ENCODE results near the gene RANBP10.

Gene RANBP10

GRCh38 chr16:67733734-67734470, 72.5 kb downstream of the RANBP10 start:
- Histone ChIP-seq H3K4me1 (ENCODE audit: control insufficient read depth in 5 of 5, insufficient read depth in 5 of 5, low read length in 5 of 5) (peaks cover 0 to 3% (median 0%) of the 10 kb centered on the region in 5 donors), H3K4me3 (ENCODE audit: low read depth in 1 of 5, low read length in 5 of 5) (no peak overlapping the region), H3K27ac (ENCODE audit: low read depth, low read length) (no peak overlapping the region), H3K27me3 (ENCODE audit: control insufficient read depth in 5 of 5, insufficient read depth in 4 of 5, low read length in 5 of 5) (no peaks in the 10 kb centered on the region), H3K9ac (ENCODE audit: low read length in 5 of 5) (no peak overlapping the region), H3K36me3 (ENCODE audit: control insufficient read depth in 5 of 5, insufficient read depth in 5 of 5, low read length in 5 of 5) (peaks cover 0 to 59% (median 53%) of the 10 kb centered on the region in 5 donors), H3K9me3 (ENCODE audit: control insufficient read depth in 5 of 5, low read length in 5 of 5) (no peaks in the 10 kb centered on the region)

- H3K36me3 ChIP-seq (ENCODE audit: control insufficient read depth in 5 of 5, insufficient read depth in 5 of 5, low read length in 5 of 5) = peaks cover 0 to 75% (median 69%) of the 10 kb centered on the region in 5 donors
- no peak overlapping the region for H3K4me3 ChIP-seq (ENCODE audit: low read depth in 1 of 5, low read length in 5 of 5)
- no peaks in the 10 kb centered on the region for H3K27me3 ChIP-seq (ENCODE audit: control insufficient read depth in 5 of 5, insufficient read depth in 4 of 5, low read length in 5 of 5)
- H3K4me1 ChIP-seq (ENCODE audit: control insufficient read depth in 5 of 5, insufficient read depth in 5 of 5, low read length in 5 of 5) = peaks cover 0 to 3% (median 0%) of the 10 kb centered on the region in 5 donors
- H3K27ac ChIP-seq (ENCODE audit: low read depth, low read length) = no peak overlapping the region
- no peaks in the 10 kb centered on the region for H3K9me3 ChIP-seq (ENCODE audit: control insufficient read depth in 5 of 5, low read length in 5 of 5)
- H3K9ac ChIP-seq (ENCODE audit: low read length in 5 of 5) = no peak overlapping the region
These were observed 74.6 kb downstream of the RANBP10 start for GRCh38 chr16:67731753-67732095.

GRCh38 chr16:67731071-67731752, 75.1 kb downstream of the RANBP10 start:
- Histone ChIP-seq H3K9me3 (ENCODE audit: control insufficient read depth in 5 of 5, low read length in 5 of 5) (no peaks in the 10 kb centered on the region), H3K9ac (ENCODE audit: low read length in 5 of 5) (no peak overlapping the region), H3K27ac (ENCODE audit: low read depth, low read length) (no peak overlapping the region), H3K27me3 (ENCODE audit: control insufficient read depth in 5 of 5, insufficient read depth in 4 of 5, low read length in 5 of 5) (no peaks in the 10 kb centered on the region), H3K4me3 (ENCODE audit: low read depth in 1 of 5, low read length in 5 of 5) (no peak overlapping the region), H3K36me3 (ENCODE audit: control insufficient read depth in 5 of 5, insufficient read depth in 5 of 5, low read length in 5 of 5) (peaks cover 0 to 80% (median 75%) of the 10 kb centered on the region in 5 donors), H3K4me1 (ENCODE audit: control insufficient read depth in 5 of 5, insufficient read depth in 5 of 5, low read length in 5 of 5) (peaks cover 0 to 3% (median 0%) of the 10 kb centered on the region in 5 donors)

- Histone ChIP-seq H3K27ac (ENCODE audit: low read depth, low read length) (no peak overlapping the region), H3K4me1 (ENCODE audit: control insufficient read depth in 5 of 5, insufficient read depth in 5 of 5, low read length in 5 of 5) (peaks cover 0 to 3% (median 0%) of the 10 kb centered on the region in 5 donors), H3K36me3 (ENCODE audit: control insufficient read depth in 5 of 5, insufficient read depth in 5 of 5, low read length in 5 of 5) (peaks cover 0 to 86% (median 79%) of the 10 kb centered on the region in 5 donors)
These were observed 76.0 kb downstream of the RANBP10 start for GRCh38 chr16:67730326-67730725.

GRCh38 chr16:67729636-67730248, 76.6 kb downstream of the RANBP10 start:
- Histone ChIP-seq H3K9me3 (ENCODE audit: control insufficient read depth in 5 of 5, low read length in 5 of 5) (no peaks in the 10 kb centered on the region), H3K4me1 (ENCODE audit: control insufficient read depth in 5 of 5, insufficient read depth in 5 of 5, low read length in 5 of 5) (peaks cover 0 to 3% (median 0%) of the 10 kb centered on the region in 5 donors), H3K27ac (ENCODE audit: low read depth, low read length) (no peak overlapping the region), H3K4me3 (ENCODE audit: low read depth in 1 of 5, low read length in 5 of 5) (no peak overlapping the region), H3K27me3 (ENCODE audit: control insufficient read depth in 5 of 5, insufficient read depth in 4 of 5, low read length in 5 of 5) (no peaks in the 10 kb centered on the region), H3K36me3 (ENCODE audit: control insufficient read depth in 5 of 5, insufficient read depth in 5 of 5, low read length in 5 of 5) (peaks cover 0 to 86% (median 80%) of the 10 kb centered on the region in 5 donors), H3K9ac (ENCODE audit: low read length in 5 of 5) (no peak overlapping the region)

More at GRCh38 chr16:67730326-67730725, 76.0 kb downstream of the RANBP10 start:
- Histone ChIP-seq H3K9me3 (ENCODE audit: control insufficient read depth in 5 of 5, low read length in 5 of 5) (no peaks in the 10 kb centered on the region), H3K9ac (ENCODE audit: low read length in 5 of 5) (no peak overlapping the region), H3K4me3 (ENCODE audit: low read depth in 1 of 5, low read length in 5 of 5) (no peak overlapping the region), H3K27me3 (ENCODE audit: control insufficient read depth in 5 of 5, insufficient read depth in 4 of 5, low read length in 5 of 5) (no peaks in the 10 kb centered on the region)

GRCh38 chr16:67727521-67728485, 78.6 kb downstream of the RANBP10 start:
- Histone ChIP-seq H3K27me3 (ENCODE audit: control insufficient read depth in 5 of 5, insufficient read depth in 4 of 5, low read length in 5 of 5) (no peaks in the 10 kb centered on the region), H3K9ac (ENCODE audit: low read length in 5 of 5) (no peak overlapping the region), H3K4me3 (ENCODE audit: low read depth in 1 of 5, low read length in 5 of 5) (no peak overlapping the region), H3K27ac (ENCODE audit: low read depth, low read length) (no peak overlapping the region), H3K9me3 (ENCODE audit: control insufficient read depth in 5 of 5, low read length in 5 of 5) (no peaks in the 10 kb centered on the region), H3K36me3 (ENCODE audit: control insufficient read depth in 5 of 5, insufficient read depth in 5 of 5, low read length in 5 of 5) (peaks cover 0 to 89% (median 80%) of the 10 kb centered on the region in 5 donors), H3K4me1 (ENCODE audit: control insufficient read depth in 5 of 5, insufficient read depth in 5 of 5, low read length in 5 of 5) (no peaks in the 10 kb centered on the region)

GRCh38 chr16:67726106-67727034, 80.0 kb downstream of the RANBP10 start:
- Histone ChIP-seq H3K27ac (ENCODE audit: low read depth, low read length) (no peak overlapping the region), H3K36me3 (ENCODE audit: control insufficient read depth in 5 of 5, insufficient read depth in 5 of 5, low read length in 5 of 5) (peaks cover 0 to 79% (median 73%) of the 10 kb centered on the region in 5 donors), H3K9me3 (ENCODE audit: control insufficient read depth in 5 of 5, low read length in 5 of 5) (no peaks in the 10 kb centered on the region), H3K9ac (ENCODE audit: low read length in 5 of 5) (no peak overlapping the region), H3K4me3 (ENCODE audit: low read depth in 1 of 5, low read length in 5 of 5) (no peak overlapping the region), H3K27me3 (ENCODE audit: control insufficient read depth in 5 of 5, insufficient read depth in 4 of 5, low read length in 5 of 5) (no peaks in the 10 kb centered on the region), H3K4me1 (ENCODE audit: control insufficient read depth in 5 of 5, insufficient read depth in 5 of 5, low read length in 5 of 5) (no peaks in the 10 kb centered on the region)

GRCh38 chr16:67723911-67724305, 82.5 kb downstream of the RANBP10 start:
- Histone ChIP-seq H3K27ac (ENCODE audit: low read depth, low read length) (no peak overlapping the region), H3K36me3 (ENCODE audit: control insufficient read depth in 5 of 5, insufficient read depth in 5 of 5, low read length in 5 of 5) (peaks cover 0 to 55% (median 48%) of the 10 kb centered on the region in 5 donors), H3K4me3 (ENCODE audit: low read depth in 1 of 5, low read length in 5 of 5) (no peak overlapping the region), H3K9me3 (ENCODE audit: control insufficient read depth in 5 of 5, low read length in 5 of 5) (no peaks in the 10 kb centered on the region), H3K4me1 (ENCODE audit: control insufficient read depth in 5 of 5, insufficient read depth in 5 of 5, low read length in 5 of 5) (peaks cover 0 to 13% (median 8%) of the 10 kb centered on the region in 5 donors), H3K9ac (ENCODE audit: low read length in 5 of 5) (no peak overlapping the region), H3K27me3 (ENCODE audit: control insufficient read depth in 5 of 5, insufficient read depth in 4 of 5, low read length in 5 of 5) (no peaks in the 10 kb centered on the region)

All from subcutaneous abdominal adipose tissue (tissue), 5 donors.